Measurements from ENCODE around the gene ZBTB20. TPM values are rescaled to one million over a fixed set of nuclear protein-coding genes. Genes with fewer than 3 reads are reported as not detected.

ZBTB20 gene
- total and polyA plus RNA-seq, 7 donors, result under 0.01 to 113 (median 58.6) TPM

DNA sequence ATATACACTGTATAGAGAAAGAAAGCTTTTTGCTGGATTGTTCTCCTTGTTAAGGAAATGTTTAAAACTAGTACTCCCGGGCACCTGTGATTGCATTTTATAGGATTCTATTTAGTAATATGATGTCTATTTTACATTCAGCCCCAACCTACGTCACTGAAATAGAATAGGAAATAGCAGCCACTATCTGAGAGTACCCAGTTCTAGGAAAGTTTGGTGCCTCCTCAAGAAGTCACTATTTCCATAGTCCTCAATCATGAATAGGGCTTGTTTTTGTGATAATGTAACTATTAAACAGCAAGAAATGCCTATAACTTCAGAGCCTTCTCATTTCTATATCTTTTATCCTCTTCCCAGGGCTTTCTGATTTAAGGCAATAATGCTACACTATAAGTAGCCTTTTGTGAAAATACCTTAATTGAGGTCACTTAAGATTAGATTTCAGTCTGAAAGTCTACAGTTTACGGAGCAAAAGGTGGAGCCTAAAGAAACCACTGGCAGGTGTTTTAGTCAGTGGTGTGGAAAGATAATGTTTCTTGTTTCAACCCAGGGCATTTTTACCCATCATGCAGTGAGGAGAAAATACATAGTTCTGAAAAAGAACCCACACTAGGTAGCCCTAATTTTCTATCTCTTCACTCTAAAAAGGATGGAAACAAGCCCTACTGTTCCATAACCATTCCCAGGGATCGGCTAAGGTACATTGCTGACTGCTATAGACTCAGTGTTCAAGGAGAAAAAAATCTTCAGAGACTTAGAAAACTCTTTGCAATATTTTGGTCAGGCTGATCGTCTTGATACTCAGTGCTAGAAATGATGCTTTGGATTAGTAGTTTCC is 814.5 kb downstream of the ZBTB20 start:
- no peaks in the 10 kb centered on the region for H3K36me3 ChIP-seq
- TF ChIP-seq POLR2AphosphoS5 (IDR thresholded peaks at IDR 0.05), result no peak
- no peak for TF ChIP-seq POLR2A (IDR thresholded peaks at IDR 0.05)
- no peak for TF ChIP-seq EP300 (IDR thresholded peaks at IDR 0.05)
- TF ChIP-seq, protein P1, sequence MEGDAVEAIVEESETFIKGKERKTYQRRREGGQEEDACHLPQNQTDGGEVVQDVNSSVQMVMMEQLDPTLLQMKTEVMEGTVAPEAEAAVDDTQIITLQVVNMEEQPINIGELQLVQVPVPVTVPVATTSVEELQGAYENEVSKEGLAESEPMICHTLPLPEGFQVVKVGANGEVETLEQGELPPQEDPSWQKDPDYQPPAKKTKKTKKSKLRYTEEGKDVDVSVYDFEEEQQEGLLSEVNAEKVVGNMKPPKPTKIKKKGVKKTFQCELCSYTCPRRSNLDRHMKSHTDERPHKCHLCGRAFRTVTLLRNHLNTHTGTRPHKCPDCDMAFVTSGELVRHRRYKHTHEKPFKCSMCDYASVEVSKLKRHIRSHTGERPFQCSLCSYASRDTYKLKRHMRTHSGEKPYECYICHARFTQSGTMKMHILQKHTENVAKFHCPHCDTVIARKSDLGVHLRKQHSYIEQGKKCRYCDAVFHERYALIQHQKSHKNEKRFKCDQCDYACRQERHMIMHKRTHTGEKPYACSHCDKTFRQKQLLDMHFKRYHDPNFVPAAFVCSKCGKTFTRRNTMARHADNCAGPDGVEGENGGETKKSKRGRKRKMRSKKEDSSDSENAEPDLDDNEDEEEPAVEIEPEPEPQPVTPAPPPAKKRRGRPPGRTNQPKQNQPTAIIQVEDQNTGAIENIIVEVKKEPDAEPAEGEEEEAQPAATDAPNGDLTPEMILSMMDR (IDR thresholded peaks at IDR 0.05), result no peak
- WGBS, 2 donors, result 81 to 92% methylated on average over 5 of the region's 5 CpGs
- no peaks in the 10 kb centered on the region for H3K27me3 ChIP-seq
- intact Hi-C loops (cut with DNase I), result no loop called here
- H3K4me1 ChIP-seq, result no peaks in the 10 kb centered on the region
- DNase-seq, result no peak
- H3K27ac ChIP-seq, result no peak overlapping the region
- H3K9me3 ChIP-seq, result no peaks in the 10 kb centered on the region
- no peak overlapping the region for H3K4me3 ChIP-seq

DNA sequence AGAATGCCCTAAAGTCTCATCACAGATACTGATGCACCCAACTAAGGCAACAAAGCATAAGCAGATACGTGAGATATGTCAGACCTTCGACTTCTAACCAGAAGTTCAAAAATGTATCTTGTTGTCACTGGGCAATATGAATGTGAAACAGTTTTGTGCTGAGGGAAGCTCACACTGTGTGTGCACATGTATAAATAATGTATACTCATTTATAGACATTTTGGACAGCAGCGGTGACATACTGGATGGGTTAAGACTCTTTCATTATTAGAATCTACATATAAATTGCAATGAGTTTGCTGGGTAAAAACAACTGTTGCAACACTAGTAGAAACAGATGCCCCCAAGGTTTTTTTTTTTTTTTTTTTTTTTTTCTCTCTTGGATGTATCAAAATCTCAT is 815.4 kb downstream of the ZBTB20 start:
- 92 to 94% methylated on average over 3 of the region's 3 CpGs for WGBS, 2 donors
- no peaks in the 10 kb centered on the region for H3K9me3 ChIP-seq
- TF ChIP-seq EP300 (IDR thresholded peaks at IDR 0.05) (no peak), POLR2A (IDR thresholded peaks at IDR 0.05) (no peak), POLR2AphosphoS5 (IDR thresholded peaks at IDR 0.05) (no peak)
- TF ChIP-seq, protein P1 (IDR thresholded peaks at IDR 0.05), result no peak

DNA sequence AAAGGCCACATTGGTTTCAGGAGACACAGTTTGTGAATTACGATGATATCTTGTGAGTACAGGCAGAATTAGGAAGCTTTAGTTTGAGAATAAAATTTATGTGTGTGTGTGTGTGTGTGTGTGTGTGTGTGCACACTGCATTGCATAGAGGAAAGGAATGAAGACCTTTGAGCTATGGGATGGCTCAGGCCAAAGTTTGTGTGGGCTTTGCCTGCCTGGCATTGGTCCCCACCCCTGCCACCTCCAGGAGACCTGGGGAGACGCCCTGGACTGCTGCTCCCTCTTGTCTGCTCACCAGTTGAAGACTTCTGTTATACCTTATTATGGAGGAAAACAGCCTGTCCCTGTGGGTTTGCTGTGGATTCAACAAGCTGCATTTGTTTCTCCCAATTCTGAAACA is 816.1 kb downstream of the ZBTB20 start:
- no peaks in the 10 kb centered on the region for H3K9me3 ChIP-seq
- H3K36me3 ChIP-seq, result no peaks in the 10 kb centered on the region
- H3K27me3 ChIP-seq, result no peaks in the 10 kb centered on the region
- intact Hi-C loops (cut with DNase I), result no loop called here
- no peak for TF ChIP-seq POLR2AphosphoS5 (IDR thresholded peaks at IDR 0.05)
- TF ChIP-seq, protein P1 (IDR thresholded peaks at IDR 0.05), result no peak
- no peak for TF ChIP-seq POLR2A (IDR thresholded peaks at IDR 0.05)
- no peak for TF ChIP-seq EP300 (IDR thresholded peaks at IDR 0.05)
- H3K27ac ChIP-seq, result no peak overlapping the region
- no peak for DNase-seq
- no peaks in the 10 kb centered on the region for H3K4me1 ChIP-seq
- WGBS, 2 donors, result 65 to 91% methylated on average over 2 of the region's 2 CpGs
- H3K4me3 ChIP-seq, result no peak overlapping the region

More for the DNA sequence above, 815.4 kb downstream of the ZBTB20 start:
- Histone ChIP-seq H3K27ac (no peak overlapping the region), H3K4me3 (no peak overlapping the region), H3K36me3 (no peaks in the 10 kb centered on the region), H3K27me3 (no peaks in the 10 kb centered on the region), H3K4me1 (no peaks in the 10 kb centered on the region)
- intact Hi-C loops (cut with DNase I), result no loop called here
- DNase-seq, result no peak

DNA sequence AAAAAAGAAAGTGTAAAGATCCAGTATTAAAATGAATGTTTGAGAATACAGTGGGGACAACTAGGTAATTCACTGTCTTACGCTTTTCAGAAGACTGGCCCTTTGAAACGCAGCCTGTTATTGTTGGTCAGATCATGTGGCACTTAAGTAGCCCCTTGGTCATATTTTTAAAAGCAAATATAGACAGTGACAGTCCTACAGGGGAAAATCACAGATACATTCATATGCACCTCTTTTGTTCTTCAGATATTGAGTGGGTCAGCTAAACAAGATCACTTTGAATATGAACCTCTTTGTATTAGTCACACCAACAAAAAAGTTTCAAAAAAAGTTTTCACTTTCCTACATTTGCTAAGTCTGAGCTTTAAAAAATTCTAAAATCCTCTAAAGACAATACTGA is 817.3 kb downstream of the ZBTB20 start:
- DNase-seq, result no peak
- WGBS, 2 donors, result 93 to 94% methylated on average over 2 of the region's 2 CpGs
- no peak overlapping the region for H3K4me3 ChIP-seq
- no peaks in the 10 kb centered on the region for H3K9me3 ChIP-seq
- no peak overlapping the region for H3K27ac ChIP-seq
- H3K4me1 ChIP-seq, result no peaks in the 10 kb centered on the region
- TF ChIP-seq POLR2AphosphoS5 (IDR thresholded peaks at IDR 0.05) (no peak), POLR2A (IDR thresholded peaks at IDR 0.05) (no peak), EP300 (IDR thresholded peaks at IDR 0.05) (no peak)
- TF ChIP-seq, protein P1 (IDR thresholded peaks at IDR 0.05), result no peak
- no peaks in the 10 kb centered on the region for H3K27me3 ChIP-seq
- intact Hi-C loops (cut with DNase I), result no loop called here
- H3K36me3 ChIP-seq, result no peaks in the 10 kb centered on the region
